ENCODE measurements around the gene WNT9A.
"Not testable (repeated sequence)": the region's sequence is repeated elsewhere in the genome, so short reads cannot be mapped to it uniquely, and the experiment has no call there.

Gene WNT9A

DNA sequence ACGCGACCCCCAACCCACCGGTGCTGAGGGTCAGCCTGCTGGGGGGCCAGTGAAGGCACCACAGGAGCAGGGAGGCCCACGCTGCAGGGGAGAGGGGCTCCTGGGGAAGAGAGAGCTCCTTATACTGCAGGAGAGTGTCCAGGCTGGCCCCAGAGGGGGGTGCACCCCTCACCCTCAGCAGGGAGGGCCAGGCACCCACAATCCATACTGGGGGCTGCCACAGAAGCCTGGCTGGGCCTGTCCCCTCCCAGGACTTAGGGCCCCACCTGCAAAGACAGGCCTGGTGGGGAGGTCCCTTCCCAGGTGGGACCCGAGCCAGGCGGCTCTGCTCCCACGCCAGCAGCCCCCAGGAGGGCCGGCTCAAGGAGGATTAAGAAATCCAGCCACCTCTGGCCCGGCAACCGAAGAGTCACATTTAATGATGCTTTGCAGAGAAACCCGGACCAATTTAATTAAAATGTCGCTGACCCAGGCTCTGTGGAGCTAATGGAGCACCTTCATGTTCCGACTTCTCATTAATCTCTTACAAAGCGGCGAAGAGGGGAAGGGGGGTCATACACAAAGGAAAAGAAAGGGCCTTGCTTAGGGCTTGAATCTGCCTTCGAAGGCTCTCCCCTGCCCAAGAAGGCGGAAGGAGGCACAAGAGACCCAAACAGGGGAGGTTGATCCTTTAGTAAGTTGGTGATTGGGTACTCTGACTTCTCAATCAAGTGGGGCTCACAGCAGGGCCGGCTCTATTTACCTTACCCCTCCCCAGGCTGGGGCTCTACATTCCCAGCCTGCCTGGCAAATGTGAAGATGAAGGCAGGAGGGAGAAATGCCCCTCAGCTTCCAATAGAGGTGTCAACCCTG lies 25.0 kb downstream of the WNT9A start:
- no peak for DNase-seq

DNA sequence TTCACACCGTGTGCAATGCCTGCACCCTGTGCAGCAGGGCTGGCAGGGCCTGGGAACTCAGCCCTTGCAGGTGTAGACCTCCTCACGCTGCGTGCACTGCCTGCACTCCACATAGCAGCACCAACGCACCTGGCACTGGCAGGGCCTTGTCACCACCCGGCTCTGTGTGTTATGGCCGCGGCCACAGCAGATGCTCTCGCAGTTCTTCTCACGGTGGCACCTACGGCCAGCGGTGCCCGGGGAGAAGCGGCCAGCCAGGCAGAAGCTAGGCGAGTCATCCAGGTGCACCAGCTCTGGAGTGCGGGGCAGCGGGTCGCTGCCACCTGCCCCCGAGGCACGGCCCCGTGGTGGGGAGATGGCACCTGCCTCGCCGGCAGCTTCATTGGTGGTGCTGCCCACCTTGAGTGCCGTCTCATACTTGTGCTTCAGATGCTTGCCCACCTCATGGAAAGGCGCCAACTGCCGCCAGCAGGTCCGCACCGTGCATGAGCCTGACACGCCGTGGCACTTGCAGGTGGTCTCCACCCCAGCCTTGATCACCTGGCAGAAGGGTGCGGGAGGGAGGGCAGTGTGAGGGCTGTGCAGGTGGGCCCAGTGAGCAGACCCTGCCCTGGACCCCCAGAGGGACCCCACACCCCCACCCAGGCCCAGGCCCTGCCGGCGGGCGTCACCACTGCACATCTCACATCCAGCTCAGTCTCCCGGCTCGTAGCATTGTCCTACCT lies 26.1 kb downstream of the WNT9A start:
- no peak for DNase-seq

DNA sequence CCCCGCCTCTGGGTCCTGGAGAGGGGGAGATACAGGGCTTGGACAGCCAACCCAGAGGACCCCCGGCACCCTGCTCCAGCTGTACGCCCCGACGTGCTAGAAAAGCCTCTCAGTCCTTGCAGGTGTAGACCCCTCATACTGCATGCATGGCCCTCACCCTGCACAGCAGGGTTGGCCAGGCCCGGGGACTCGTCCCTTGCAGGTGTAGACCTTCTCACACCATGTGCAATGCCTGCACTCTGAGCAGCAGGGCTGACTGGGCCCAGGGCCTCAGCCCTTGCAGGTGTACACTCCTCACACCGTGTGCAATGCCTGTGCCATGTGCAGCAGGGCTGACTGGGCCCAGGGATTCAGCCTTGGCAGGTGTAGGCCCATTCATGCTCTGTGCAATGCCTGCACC lies 26.8 kb downstream of the WNT9A start:
- DNase-seq: no peak

DNA sequence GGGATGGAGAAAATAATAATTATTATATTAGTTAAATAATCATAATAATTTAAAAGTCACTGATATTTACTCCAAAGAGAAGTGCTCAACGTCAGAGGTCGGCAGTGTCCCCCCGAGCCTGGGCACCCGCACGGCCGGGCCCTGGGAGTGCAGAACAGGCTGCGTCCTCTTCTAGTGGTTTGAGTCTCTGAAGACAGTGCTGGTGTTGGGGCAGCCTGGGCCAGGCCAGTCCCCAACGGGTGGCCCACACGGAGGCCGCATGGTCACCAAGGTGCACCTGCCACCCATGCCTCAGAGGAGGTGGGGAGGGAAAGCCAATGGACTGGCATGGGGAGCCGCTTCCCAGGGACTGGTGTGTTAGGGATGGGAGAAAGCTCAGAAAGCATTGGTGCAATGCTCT lies 27.3 kb downstream of the WNT9A start:
- no peak for DNase-seq

DNA sequence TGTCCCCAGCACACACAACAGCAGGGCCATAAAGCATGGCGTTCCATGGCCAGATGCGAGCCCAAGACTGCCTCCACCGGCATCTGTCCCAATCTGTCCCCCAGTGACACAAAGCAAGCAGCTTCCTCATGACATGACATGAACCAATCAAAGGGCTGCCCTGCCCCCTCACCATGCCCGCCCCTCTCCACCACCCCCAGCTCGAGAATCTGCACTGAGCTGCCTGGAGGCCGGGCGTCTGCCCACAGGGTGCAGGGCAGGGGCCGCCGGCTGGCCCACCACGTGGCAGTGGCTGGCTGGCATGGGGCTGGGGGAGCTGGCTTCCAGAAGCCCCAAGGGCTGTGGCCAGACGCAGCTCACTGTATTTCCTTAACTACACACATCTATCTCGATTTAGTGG lies 27.8 kb downstream of the WNT9A start:
- no peak for DNase-seq

DNA sequence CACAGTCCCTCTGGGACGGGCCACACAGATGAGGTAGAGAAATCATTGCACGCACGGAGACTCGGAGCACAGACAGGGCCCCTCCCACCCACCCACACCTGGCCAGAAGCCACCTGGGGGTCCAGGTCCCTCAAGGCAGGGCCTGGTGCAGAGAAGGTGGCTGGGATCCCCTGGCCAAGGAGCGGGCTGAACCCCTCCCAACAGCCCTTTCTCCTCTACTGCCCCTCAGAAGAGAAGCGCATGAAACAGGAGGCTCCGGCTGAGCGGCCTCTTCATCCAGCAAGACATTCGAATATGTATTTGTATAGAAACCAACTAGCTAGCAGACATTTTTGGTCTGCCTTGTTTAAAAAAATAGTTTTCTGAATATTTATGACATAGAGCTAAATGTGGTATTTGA lies 29.0 kb downstream of the WNT9A start:
- no peak for DNase-seq

DNA sequence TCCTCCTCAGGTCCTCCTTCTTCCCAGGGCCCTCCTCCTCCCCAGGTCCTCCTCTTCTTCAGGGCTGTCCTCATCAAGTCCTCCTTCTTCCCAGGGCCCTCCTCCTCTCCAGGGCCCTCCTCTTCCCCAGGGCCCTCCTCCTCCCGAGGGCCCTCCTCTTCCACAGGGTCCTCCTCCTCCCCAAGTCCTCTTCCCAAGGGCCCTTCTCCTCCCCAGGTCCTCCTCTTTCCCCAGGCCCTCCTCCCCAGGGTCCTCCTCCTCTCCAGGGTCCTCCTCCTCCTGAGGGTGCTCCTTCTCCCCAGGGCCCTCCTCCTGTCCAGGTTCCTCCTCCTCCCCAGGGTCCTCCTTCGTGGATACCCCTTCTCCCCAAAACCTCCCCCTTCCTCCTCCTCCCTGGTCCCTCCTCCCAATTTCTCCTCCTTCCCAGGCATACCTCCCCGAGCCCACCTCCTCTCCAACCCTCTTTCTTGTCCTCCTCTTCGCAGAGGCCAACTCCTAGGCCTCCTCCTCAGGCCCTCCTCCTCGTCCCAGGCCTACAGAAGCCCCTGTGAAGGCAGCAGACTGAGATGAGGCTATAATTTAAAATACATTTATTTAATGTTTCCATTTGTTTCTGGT lies 29.5 kb downstream of the WNT9A start:
- DNase-seq: no peak

DNA sequence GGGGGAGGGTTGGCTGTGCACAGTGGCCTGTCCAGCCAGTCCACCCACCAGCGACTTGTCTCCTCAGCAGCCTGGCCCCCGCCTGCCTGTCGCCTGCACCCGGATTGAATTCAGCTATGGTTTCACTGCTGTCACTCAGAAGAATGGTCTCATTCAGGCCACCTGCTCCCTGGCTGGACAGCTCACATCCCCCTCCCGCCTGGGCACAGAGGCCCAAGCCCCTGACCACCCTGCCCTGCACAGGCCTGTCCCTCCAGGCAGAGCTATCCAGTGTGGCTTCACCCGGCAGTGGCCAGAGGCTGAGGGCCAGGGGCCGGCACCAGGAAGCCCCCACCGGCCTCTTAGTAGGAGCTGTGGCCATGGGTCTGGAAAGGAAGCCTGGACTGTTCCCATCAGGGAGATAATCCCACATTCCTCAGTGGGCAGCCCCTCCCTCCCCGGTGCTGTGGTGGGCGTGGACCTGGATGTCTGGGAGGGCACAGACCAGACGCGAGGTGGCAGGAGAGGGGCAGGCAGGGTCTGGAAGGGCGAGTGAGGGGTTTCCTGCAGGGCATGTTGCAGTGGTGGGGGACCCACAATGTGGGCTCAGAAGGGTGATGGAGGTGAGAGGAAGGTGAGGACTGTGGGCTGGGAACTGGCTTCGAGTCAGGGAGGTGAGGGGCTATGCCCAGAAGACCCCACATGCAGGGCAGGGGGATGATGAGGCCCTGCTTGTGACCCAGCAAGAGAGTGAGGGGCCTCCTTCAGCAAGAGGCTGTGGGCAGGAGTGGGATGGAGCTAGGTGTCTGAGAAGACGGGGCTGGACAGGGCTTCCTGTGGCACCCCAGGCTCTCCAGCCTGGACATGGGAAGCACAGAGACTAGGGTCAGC lies 30.4 kb downstream of the WNT9A start:
- no peak for DNase-seq

DNA sequence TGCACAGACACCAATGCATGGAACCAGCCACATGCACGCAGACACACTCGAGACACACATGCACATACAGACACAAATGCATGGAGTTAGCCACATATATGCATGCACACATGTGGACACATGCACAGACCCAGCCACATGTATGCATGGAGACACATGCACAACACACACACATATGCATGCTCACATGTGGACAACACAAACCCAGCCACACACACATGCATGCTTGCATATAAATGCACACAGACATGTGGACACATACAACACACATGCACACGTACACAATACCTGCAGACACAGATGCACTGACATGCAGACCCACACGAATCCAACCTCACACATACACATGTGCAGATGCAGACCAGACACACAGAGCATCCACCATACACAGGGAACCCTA lies 31.1 kb downstream of the WNT9A start:
- DNase-seq: no peak

DNA sequence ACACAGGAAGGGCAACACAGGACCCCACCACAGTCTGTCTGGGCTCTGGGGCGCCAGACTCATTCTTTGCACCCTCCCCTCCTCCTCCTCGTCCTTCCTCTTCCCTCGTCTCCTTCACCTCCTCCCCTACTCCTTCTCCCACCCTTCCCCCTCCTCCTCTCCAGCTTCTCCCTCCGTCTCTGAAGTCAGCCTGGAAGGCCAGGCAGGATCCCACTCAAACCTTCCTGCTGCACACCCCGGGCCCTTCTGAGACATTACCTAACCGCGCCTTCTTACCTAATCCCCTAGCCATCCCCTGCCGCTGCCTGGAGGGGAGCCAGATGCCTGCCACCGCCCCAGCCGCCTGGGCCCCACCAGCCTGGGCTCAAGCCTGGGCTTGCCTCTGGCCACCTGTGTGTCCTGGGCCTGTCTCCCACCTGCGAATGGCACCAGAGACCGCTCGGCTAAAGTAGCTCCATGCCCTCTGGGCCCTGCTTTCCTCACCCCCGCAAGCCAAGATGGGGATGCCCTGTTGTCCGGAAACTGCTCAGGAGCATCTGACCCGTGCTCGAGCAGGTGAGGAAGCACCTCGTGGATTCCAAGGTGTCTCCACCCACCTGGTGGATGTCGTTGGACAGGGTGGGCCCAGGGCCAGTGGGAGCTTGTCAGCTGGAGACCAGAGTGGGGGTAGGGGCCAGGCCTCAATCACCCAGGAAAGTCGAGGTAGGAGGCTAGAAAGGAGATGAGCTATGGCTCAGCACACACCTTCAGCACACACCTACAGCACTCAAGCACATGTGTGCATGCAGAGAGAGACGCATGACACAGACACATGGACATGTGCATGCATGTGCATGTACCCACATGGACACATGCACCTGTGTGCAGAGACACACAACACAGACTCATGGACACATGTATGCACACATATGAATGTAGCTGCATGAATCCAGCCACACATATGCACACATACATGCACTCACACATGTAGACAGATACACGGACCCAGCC lies 31.9 kb downstream of the WNT9A start:
- peak in 2 of 3 experiments; percentile 62 to 76 for DNase-seq

DNA sequence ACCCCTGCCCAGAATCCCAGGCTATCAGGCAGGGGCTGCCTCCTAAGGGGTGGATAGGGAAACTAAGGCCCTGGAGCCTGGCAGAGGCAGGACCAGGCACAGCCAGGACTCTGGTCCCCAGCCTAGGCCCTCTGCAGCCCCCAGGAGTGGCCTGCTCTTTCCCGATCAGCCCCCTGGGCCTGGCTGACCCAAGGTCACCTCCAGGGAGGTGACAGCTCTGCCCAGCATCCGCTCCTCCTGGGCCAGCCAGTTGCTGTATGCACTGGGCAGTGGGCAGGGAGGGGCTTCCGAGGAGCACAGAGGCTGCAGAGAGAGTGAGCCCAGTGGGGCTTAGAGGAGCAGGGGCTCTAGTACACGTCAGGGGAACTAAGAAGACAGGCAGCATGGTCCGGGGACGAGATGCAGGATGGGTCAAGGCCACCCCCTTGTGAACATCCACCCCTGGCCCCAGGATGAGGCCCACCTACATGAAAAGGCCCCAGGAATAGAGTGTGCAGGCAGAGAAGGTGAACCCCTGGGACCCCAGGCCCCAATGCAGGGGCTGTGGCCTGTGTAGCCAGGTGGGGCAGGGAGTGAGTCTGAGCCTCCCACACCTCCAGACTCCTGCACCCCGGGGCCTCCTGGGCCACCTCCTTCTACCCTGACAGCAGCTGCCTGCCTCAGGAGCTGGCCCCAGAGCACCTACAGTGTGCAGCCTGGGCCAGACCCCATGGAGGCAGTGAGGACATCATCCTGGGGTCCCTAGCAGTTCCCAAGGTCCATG lies 32.8 kb downstream of the WNT9A start:
- peak in 1 of 3 experiments; percentile 29 for DNase-seq

DNA sequence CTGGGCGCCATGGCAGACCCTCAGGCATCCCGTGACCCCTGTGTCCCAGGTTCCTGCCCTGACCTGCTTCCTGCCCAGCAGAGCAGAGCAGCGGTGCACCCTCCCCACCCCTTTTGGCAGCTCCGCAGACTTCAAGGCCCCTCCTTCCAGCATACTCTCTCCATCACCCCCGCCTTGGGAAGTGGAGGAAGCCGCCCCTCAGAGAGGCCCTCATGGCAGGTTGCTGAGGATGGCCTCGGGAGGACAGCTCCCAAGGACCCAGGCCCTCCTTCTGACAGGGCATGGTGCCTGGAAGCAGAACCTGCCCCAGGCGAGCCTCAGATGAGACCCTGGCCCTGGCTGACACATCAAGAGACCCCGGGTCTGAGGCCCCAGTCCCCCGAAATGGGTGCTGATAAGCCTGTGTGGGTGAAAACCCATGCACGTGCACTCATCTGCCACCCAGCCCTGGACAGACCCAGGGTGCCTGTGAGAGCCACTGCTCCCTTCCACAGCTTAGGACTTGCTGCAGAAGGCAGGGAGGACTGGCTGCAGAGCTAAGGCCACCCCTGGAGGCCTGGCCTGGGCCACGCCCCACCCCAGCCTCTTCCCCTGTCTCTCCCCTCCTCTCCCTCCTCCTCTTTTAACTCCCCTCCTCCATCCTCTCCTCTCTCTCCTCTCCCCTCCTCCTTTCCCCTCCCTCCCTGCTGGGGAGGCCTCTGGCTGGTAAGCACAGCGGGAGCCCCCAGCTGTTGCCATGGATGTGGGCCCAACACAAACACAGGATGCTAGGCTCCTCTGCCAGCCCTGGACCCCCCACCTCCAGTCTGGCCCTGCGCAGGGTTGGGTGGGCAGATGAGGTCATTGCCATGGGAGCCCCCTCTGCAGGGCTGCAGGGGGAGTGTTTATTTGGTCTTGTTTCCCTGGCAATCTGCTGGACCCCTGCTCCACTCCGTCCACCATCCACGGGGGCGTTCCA lies 33.7 kb downstream of the WNT9A start:
- DNase-seq: peak in 2 of 3 experiments; percentile 80 to 92

DNA sequence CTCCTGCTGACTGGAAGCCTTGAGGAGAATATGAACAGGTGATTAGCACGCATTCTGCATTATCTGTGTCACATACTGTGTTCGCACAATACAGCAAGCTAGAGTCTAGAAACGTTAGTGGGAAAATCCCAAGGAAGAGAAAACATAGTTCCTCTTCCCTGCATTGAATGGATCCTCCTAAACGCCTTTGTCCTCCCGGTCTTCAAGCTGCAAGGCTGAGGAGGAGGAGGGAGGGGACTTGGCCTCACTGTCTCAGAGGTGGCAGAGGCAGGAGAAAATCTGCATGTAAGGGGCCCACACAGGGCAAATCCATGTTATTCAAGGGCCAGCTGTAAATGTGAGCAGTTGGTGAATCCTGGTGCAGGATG lies 34.4 kb downstream of the WNT9A start:
- no peak for DNase-seq

DNA sequence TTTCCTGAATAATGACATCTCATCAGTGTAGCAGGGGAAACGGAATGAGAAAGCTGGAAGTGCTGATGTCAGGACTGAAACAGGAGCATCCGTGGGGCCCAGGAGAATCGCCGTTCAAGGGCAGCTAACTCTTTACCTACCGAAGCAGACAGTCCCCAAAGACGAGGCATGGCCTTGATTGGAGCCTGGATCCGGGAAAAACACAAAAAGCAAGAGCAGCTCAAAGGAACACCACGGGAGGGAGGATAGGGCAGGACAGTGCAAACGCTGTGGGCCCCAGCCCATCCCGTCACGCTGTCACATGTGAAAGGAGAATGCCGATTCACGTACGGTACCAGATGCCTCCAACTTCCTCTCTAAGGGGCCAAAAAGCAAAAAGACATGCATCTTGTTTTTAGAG lies 34.9 kb downstream of the WNT9A start:
- no peak for DNase-seq

DNA sequence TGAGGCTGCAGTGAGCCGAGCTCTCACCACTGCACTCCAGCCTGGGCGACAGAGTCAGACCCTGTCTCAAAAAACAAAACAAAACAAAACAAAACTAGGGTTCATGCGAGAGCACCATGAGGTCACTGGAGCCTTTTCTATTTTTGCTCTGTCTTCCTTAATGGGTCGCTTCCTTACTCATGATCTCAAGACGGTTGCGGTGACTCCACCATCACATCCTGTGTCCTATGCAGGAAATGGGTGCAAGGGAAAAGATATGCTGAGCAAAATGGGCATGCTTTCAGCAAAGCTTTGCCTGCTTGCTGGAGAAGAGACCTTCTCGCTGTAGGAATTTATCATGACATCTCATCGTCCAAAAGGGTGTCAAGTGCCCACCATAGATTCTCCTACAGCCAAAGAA lies 36.4 kb downstream of the WNT9A start:
- no peak for DNase-seq

DNA sequence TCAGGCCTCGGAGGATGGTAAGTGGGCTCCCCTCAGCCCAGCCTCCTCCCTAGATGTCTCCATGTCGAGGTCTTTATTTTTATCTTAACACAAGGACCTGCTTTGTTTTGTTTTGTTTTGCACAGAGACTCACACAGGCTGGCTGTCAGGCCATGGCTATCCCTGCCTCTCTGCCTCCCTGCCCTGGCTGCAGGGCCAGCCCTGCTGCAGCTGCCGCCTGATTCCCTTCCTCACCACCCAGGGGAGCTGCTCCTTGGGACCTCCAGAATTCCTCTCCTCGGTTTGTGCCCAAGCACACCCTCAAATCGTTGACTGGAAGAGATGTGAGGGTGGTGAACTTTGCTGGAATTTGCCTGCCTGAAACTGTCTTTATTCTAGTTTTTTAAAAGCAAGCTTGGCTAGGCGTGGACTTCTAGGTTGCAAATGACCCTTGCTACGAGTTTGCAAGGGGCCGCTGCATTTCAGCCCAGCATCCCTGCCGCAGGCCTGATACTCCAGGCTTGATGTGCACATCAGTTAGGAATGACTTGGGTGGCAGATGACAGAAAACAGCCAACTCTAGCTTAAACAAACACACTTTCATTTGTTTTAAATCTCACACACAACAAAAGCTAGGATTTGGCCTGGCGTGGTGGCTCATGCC lies 37.1 kb downstream of the WNT9A start:
- no peak for DNase-seq

DNA sequence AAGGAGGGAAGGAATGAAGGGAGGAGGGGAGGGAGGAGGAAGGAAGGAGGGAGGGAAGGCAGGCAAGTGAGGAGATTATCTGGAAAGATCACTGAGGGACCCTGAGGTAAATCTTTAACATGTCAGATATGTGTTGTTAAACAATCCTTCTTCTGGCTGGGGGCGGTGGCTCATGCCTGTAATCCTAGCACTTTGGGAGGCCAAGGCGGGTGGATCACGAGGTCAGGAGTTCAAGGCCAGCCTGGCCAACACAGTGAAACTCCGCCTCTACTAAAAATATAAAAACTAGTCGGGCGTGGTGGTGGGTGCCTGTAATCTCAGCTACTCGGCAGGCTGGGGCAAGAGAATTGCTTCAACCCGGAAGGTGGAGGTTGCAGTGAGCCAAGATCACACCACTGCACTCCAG lies 37.8 kb downstream of the WNT9A start:
- DNase-seq: not testable (repeated sequence)

DNA sequence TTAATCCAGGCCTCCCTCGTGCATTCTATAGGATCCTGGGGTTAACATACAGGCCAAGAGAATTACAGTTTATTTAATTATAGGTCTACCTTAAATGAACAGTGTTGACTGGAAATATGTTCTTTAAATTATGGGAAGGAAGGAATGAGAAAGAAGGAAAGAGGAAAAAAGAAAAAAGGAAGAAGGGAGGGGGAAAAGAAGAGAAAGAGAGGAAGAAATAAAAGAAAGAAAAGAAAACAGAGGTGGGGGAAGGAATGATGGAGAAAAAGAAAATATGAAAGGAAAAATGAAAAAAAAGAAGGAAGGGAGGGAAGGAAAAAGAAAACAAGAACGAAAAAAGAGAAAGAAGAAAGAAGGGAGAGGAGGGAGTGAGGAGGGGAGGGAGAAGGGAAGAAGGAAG lies 38.5 kb downstream of the WNT9A start:
- DNase-seq: no peak

DNA sequence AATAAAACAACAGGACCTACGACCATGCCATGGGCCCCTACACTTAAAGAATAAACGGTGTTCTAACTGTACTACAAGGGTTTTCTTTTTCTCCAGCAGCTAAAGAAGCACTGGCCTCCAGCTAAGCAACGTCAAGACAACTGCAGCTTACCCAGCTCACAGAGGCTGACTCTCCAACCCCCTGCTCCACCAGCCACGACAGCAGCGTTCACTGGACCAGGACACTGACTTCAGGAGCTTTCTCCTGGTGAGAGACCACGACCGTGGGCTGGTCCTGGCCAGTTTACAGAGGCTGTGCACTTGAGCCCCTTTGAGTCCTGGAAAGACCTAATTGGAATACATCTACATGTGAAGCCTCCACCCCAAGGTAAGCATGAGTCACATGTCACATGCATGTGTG lies 39.4 kb downstream of the WNT9A start:
- no peak for DNase-seq

Data from NCI-H1417 (cell line).